HG03432 (cell line): Measurements from ENCODE around the gene DPEP3.

Experiments
- ATAC-seq: cut with Tn5 transposase; IDR thresholded peaks from one replicate; pipeline ENCODE4 v1.9.1; 2021; ENCODE audit warnings: mild to moderate bottlenecking, moderate library complexity; ENCODE audit not compliant: unreplicated experiment

The DPEP3 gene

DNA sequence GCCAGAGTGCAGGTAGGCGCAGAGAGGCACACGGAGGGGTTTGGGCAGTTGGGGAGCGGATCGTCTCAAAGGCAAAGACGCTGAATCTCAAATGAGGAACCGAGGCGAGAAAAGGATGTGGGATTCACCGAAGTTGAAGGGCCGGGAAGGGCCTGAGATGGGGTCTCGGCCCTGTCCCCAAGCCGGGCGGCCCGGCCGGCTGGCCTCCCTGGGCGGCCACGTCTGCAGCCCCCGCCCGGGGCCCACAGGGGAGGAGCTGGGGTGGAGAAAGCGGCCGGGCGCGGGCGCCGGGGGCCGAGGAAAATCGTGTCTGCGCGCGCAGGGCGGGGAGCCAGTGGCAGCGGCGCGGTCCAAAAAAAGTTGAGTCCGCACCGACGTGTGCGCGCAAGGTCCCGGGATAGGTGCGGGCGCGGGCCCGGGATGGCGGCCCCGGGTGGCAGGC is 12.3 kb downstream of the DPEP3 start:
- peak; percentile 32 for ATAC-seq

DNA sequence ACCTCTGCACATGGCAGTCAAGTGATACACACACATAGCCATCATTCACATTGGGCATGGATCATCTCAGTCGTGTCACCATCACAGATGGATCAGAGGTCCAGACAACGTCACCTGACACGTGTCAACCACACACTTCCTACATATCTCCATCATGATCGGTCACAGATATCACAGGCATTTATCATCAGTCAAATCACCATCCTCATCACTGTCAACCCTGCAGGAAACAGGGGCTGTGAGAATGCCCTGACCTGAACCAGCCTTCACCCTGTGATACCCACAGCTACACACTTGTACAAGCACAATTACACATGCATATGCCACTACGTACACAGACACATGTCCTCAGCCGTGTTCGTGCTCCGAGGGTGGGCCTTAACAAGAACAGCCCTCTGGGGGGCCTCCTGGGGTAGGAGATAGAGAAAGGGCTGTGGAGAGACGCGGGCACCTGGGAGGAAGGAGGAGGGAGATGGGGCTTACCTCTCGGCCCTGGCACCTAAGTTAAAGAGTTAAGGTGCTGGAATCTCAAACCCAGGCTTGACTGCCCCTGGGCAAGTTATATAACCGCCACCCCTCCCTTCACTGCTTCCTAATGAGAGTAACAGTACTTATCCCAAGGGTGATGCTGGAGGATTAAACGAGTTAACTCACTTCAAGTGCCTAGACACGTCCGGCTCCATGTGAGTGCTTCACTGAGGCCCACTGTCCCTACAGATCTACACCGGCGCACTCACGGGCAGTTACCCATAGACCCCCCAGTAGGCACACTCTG is 12.9 kb downstream of the DPEP3 start:
- no peak for ATAC-seq

- no peak for ATAC-seq
These were observed 13.6 kb downstream of the DPEP3 start for GRCh38 chr16:67966549-67967182.

DNA sequence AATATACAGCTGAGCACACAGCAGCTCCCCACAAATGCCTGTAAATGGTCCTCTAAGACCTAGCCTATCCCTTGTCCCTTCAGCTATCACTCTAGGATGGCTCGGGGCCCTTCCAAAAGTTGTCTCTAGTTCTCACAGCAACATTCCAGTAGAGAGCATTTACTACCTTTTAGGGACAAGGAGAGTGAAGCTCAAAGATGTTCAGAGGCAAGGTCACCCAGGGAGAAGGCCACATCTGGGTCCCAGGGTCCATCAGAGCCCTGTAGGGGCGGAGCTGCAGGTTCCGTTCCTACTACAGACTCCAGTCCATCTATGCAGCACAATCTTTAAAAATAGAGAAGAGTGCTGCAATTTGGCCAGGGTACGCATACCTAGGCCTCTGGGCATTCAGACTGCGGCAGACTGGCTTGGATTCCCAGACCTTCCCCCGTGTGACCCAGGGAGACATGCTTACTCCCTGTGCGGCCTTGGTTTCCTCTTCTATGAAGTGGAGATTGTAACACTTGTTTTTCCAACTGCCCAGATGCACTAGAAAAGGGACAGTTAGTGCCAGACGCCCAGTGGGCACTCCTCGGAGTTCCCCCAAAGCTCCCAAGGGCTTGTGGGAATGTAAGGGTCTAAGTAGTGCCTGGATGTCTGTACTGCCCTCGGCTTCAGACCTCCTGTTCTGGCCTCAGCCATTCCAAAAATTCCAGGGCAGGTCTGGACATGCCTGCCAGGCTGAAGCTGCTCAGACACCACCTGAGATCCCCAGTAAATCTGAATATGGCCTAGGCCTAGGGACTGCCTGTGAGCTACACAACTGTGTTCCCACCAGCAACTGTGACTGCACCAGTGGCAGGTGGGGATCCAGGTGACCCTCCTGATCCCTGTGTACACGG is 14.4 kb downstream of the DPEP3 start:
- ATAC-seq = no peak

DNA sequence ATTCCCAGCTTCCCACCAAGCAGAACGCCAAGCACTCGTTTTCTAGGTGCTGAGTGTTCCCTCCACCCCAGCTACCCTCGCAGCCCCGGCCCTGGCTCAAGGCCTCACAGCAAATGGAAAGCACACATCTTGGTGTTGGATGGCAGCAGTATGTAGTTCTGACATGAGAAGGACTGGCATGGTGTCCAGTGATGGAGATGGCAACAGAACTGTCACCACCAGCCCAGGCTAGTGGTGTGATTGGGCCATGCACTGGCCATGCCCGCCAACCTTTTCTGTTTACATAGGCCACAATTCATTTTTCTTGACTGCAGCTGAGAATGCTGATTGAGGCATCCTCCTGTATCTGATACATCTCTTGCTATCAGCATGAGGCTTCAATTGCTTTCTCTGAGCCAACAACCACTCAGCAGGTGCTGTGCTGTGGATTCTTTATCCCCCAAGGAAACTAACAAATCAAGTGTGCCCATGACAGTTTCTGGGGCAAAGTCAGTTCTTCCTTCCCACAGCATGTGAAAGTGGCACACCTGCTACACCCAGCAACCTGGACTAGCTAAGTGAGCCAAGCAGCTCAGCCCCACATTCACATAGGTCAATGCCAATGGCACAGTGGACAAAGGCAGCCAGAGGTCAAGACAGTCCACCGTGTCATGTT is 15.7 kb downstream of the DPEP3 start:
- no peak for ATAC-seq

- ATAC-seq = no peak
These were observed 16.5 kb downstream of the DPEP3 start for GRCh38 chr16:67963662-67964321.

- no peak for ATAC-seq
These were observed 17.0 kb downstream of the DPEP3 start for GRCh38 chr16:67963292-67963661.

- ATAC-seq = no peak
These were observed 18.2 kb downstream of the DPEP3 start for GRCh38 chr16:67962135-67962534.

GRCh38 chr16:67961551-67961957 is 18.7 kb downstream of the DPEP3 start:
- ATAC-seq = no peak

GRCh38 chr16:67959536-67960329 is 20.6 kb downstream of the DPEP3 start:
- no peak for ATAC-seq

DNA sequence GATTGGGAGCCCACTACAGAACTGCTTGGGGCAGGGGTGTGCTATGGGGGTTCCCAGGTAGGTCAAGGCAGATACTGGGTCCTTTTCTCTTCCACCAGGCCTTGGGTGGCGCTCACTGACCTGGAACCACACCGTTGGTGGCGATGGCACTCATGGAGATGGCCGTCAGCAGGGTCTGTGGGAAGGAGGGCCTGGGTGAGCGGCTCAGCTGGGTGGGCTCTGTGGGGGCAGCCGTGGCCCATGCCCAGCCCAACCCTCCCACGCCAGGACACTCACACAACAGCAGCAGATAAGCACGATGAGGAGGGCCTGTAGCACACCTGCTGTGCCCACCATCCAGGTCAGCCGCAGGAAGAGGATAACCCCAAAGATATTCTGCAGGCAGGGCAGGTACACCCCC is 22.7 kb downstream of the DPEP3 start:
- ATAC-seq = no peak

DNA sequence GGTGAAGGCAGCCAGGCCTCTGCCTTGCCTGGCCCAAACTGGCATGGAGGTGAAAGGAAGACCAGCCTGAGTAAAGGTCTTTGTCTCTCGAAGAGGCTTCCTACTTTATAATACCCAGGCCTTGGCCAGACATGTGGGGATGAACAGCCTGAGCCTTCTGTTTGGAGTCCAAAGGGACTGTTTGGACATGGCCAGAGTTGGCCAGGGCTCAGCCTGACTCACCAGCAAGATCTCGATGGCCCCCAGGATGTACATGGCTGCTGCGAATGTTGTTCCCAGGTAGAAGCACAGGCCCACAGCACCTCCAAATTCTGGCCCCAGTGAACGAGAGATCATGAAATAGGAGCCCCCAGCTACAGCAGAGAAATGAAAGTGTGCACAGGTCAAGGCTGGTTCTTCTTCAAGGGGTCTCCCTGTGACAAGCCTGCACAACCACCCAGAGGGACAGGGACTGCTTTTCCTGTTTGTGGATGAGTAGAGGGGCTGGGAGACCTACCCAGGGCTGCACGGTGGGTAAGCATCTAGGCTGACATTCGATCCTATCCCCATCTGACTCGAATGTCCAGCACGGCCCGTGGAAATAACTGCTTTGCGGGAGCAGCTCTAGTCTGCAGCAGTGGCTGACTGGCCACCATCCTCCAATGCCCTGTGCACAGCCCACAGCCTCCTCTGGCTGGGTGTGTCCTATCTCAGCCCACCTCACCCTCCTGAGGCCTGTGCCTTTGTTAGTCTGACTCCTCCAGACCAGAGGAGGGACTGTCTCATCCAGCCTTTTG is 25.7 kb downstream of the DPEP3 start:
- ATAC-seq = no peak

DNA sequence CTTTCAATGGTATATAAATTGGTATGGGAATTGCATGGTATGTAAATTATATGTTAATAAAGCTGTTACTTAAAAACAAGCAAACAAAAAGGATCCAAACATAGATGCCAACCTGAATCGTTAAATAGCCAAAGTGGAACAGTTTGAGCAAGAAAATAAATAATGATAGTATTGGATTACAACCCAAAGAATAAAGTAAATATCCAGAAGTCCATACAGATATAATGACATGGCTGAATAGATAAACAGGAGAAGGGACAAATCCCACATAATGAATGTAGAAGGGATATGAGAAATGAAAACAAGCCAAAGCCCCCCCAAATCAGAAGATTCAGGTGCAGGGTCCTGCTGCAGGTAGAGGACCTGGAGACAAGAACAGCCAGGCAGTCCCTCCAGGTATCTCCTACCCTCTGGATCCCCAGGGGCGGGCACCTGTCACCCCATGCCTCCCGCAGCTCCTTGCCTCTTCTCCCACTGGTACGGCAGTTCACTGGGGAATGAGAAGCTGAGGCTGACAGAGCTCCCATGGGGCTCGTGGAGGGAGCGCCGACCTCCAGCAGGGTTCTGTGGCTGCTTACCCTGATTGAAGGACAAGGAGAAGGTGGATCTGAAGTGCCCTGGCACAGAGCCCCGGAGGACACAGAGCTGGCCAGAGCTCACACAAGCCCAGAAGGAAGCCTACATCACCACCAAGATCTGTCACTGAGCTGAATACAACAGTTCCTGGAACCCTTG is 26.5 kb downstream of the DPEP3 start:
- ATAC-seq = no peak

GRCh38 chr16:67951485-67951884 is 28.8 kb downstream of the DPEP3 start:
- no peak for ATAC-seq

- ATAC-seq = no peak
These were observed 29.9 kb downstream of the DPEP3 start for GRCh38 chr16:67950335-67950843.

DNA sequence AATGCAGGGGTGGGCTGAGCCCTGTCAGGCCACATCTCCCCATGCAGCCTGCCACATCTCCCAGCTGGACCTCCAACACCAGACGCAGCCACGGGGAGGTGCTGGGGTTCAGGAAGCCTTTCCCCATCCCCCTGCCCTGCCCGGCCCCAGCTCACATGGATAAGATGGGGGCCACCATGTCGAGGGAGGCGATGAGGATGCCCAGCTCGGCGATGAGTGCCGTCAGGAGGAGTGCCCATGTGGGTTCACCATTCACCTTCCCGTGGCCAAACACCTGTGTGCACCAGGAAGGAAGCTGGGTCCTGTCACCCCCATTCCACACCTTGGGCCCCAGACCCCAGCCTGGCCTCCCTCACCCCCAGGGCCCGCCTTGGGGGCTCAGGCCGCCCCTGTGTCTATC is 30.7 kb downstream of the DPEP3 start:
- ATAC-seq = no peak

DNA sequence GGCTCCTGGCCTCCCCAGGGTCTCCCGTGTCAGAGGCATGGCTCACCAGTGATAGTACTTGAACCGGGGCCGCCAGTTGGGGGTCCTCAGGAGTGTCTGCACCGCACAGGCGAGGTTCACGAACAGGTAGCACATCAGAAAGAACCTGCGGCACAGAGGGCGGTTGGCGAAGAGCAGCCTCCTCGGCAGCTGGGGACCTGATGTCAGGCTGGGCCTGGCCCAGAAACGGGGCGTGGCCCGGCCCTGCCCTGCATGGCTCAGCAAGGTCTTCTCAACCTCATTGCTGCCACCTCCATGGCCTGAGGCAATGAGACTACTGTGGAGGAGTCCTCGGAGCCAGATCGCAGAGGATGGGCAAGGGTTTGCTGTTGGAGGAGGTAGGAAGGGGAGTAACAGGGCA is 32.3 kb downstream of the DPEP3 start:
- ATAC-seq = no peak

DNA sequence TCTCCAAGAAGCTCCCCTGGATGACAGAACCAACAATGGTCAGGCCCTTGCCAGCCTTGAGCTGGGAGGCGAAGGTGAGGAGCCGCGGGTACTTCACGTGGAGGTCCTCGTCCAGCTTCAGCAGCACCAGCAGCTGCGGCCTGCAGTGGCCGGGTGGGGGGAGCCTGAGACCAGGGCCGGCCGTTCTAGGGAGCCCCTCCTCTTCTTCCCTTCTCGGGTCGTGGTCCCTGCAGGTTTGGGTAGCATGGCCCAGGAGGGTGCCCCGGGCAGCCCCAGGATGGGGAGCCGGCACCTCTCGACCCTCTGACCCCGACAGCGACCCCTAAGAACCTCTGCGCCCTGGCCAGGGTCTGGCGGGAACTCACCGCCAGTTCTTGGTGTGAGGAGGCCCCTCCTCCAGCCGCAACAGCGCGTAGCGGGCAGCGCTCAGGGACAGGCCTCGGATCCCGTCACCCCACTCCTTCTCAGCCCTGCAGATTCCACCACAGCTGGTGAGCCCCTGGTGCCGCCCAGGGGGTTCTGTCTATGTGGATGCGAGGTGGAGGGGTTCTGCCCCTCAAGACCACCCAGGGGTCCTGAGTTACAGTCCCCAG is 33.2 kb downstream of the DPEP3 start:
- no peak for ATAC-seq
